Endothelial cell of umbilical vein (primary cell): ENCODE data around the gene GNAO1. TPM values are rescaled to one million over a fixed set of nuclear protein-coding genes. Genes with fewer than 3 reads are reported as not detected.

Experiments
- BruUV-seq: library from RNA; stranded (reverse); fragments of 400-500 nt; replicated peaks from 2 replicates; lab custom pipeline; 2021; lab: Mats Ljungman, UMichigan
- CTCF ChIA-PET: fragments of 300-600, 350-600 bp; sonication (Branson Sonifier 250); formaldehyde crosslinking; loops from one replicate; lab custom pipeline; 2021; ENCODE audit warnings: antibody characterized with exemption, inconsistent platforms; lab: Charles Lee
- POLR2A ChIA-PET: fragments of 300-600, 350-600 bp; sonication (Branson Sonifier 250); formaldehyde crosslinking; loops from one replicate; lab custom pipeline; 2021; ENCODE audit warnings: antibody characterized with exemption, inconsistent platforms; lab: Charles Lee
- DNase-seq: peaks from one replicate; pipeline ENCODE4 v3.0.0-alpha.2; 2011; ENCODE audit warnings: low read depth, low spot score
- FAIRE-seq: peaks from 2 replicates; lab custom pipeline; 2011; peaks lifted over from hg19 to GRCh38; lab: Jason Lieb, UNC
- H2AFZ ChIP-seq: 2 replicates; pipeline ENCODE4 v1.6.0; 2012; ENCODE audit warnings: low read depth, low read length, control low read depth, inconsistent platforms
- H3K27ac ChIP-seq: 2 replicates; pipeline ENCODE4 v1.5.1; 2011; ENCODE audit warnings: low read depth, mild to moderate bottlenecking, control low read depth, low read length, moderate library complexity; ENCODE audit not compliant: insufficient read depth
- H3K27me3 ChIP-seq, 2 experiments: 2 replicates each; pipeline versions ENCODE4 v1.6.0 to v1.6.1; 2011; ENCODE audit warnings: low read length in 2 of 2, mixed read lengths in 1 of 2; ENCODE audit not compliant: control insufficient read depth in 2 of 2, insufficient read depth in 2 of 2
- H3K36me3 ChIP-seq, 2 experiments: 2 replicates in 1 of 2; 3 replicates in 1 of 2; pipeline ENCODE4 v1.5.1; 2011; ENCODE audit warnings: low read length in 2 of 2, mild to moderate bottlenecking in 1 of 2, moderate library complexity in 1 of 2; ENCODE audit not compliant: control insufficient read depth in 2 of 2, insufficient read depth in 2 of 2; ENCODE audit errors: extremely low read depth in 1 of 2
- H3K4me1 ChIP-seq: 3 replicates; pipeline ENCODE4 v1.5.1; 2011; ENCODE audit warnings: mild to moderate bottlenecking, low read length; ENCODE audit not compliant: control insufficient read depth, insufficient read depth; ENCODE audit errors: extremely low read depth
- H3K4me2 ChIP-seq: 2 replicates; pipeline ENCODE4 v1.6.1; 2011; ENCODE audit warnings: low read length, control low read depth, mixed read lengths; ENCODE audit not compliant: insufficient read depth
- H3K4me3 ChIP-seq, 3 experiments: fragments of 200-600 bp in 1 of 3; sonication (generic), shearing (Covaris generic) in 1 of 3; replicated peaks in 1 of 3; 2 replicates each; pipeline ENCODE4 v1.5.1; 2011 to 2016; ENCODE audit warnings: control low read depth in 3 of 3, low read length in 3 of 3, mild to moderate bottlenecking in 2 of 3, inconsistent platforms in 1 of 3, low read depth in 1 of 3, moderate library complexity in 1 of 3; ENCODE audit not compliant: insufficient read depth in 1 of 3
- H3K79me2 ChIP-seq: 2 replicates; pipeline ENCODE4 v1.6.0; 2012; ENCODE audit warnings: low read length, inconsistent platforms; ENCODE audit not compliant: control insufficient read depth, insufficient read depth
- H3K9ac ChIP-seq: replicated peaks from 2 replicates; pipeline ENCODE3; 2011; ENCODE audit warnings: low read length, control low read depth; ENCODE audit not compliant: insufficient read depth; ENCODE audit errors: extremely low read depth
- H3K9me1 ChIP-seq: replicated peaks from 3 replicates; pipeline ENCODE4 v1.6.0; 2011; ENCODE audit warnings: mild to moderate bottlenecking, low read length; ENCODE audit not compliant: control insufficient read depth, insufficient read depth; ENCODE audit errors: extremely low read depth
- H3K9me3 ChIP-seq: replicated peaks from 2 replicates; pipeline ENCODE4 v1.5.1; 2012; ENCODE audit warnings: low read length, inconsistent platforms; ENCODE audit not compliant: control insufficient read depth, insufficient read depth
- H4K20me1 ChIP-seq: replicated peaks from 2 replicates; pipeline ENCODE3; 2011; ENCODE audit warnings: mild to moderate bottlenecking, low read length; ENCODE audit not compliant: control insufficient read depth, insufficient read depth; ENCODE audit errors: extremely low read depth
- EZH2 ChIP-seq: IDR thresholded peaks from 2 replicates; pipeline ENCODE4 v1.6.1; 2012; ENCODE audit warnings: borderline replicate concordance, low read depth, mild to moderate bottlenecking, moderate library complexity, low read length, inconsistent platforms; ENCODE audit not compliant: severe bottlenecking
- FOS ChIP-seq: IDR thresholded peaks from 2 replicates; pipeline ENCODE4 v1.6.1; 2011; ENCODE audit warnings: mild to moderate bottlenecking, low read length, moderate library complexity, borderline replicate concordance; ENCODE audit not compliant: insufficient read depth
- GATA2 ChIP-seq: IDR thresholded peaks from 2 replicates; pipeline ENCODE4 v1.7.0; 2011; ENCODE audit warnings: low read depth, mild to moderate bottlenecking, moderate library complexity, mixed read lengths, low read length; ENCODE audit not compliant: insufficient read length, insufficient read depth
- JUN ChIP-seq: IDR thresholded peaks from 2 replicates; pipeline ENCODE4 v1.6.1; 2011; ENCODE audit warnings: borderline replicate concordance, low read depth; ENCODE audit not compliant: insufficient read length, insufficient read depth
- MYC ChIP-seq: IDR thresholded peaks from one replicate; pipeline ENCODE4 v1.6.1; 2011; ENCODE audit warnings: mild to moderate bottlenecking, low read depth, low read length
- POLR2A ChIP-seq: IDR thresholded peaks from 2 replicates; pipeline ENCODE4 v1.6.1; 2012; ENCODE audit warnings: low read depth, mild to moderate bottlenecking, control low read depth, low read length
- POLR2AphosphoS5 ChIP-seq: IDR thresholded peaks from 2 replicates; pipeline ENCODE4 v1.6.1; 2012; ENCODE audit warnings: low read depth, mild to moderate bottlenecking, control low read depth, low read length, moderate library complexity; ENCODE audit not compliant: insufficient read depth
- dilution Hi-C: fragments of 300-500 bp; cut with MboI; formaldehyde crosslinking; loops from one replicate; pipeline ENCODE4 v1.15.0; 2019; ENCODE audit warnings: low sequenced_read_pairs; ENCODE audit not compliant: extremely low pct_ligation_motif_present
- intact Hi-C: fragments of 100-400 bp; cut with micrococcal nuclease; formaldehyde crosslinking; loops from one replicate; pipeline ENCODE4 v1.10.0; 2022
- polyA plus RNA-seq, 4 experiments: library from polyadenylated mRNA; depleted of rRNA in 3 of 4; stranded (reverse) in 3 of 4; unstranded in 1 of 4; fragments of >200 nt; gene quantifications; 2 replicates each; pipeline versions ENCODE4 v1.2.1 to v1.2.3, GENCODE V29; 2011 to 2012; ENCODE audit warnings: missing spikeins in 1 of 4
- total RNA-seq: library from RNA; stranded (reverse); gene quantifications from 2 replicates; pipeline ENCODE4 v1.2.3, GENCODE V29; 2021
- TF ChIP-seq, protein P1 (sequence below): IDR thresholded peaks from 2 replicates; pipeline ENCODE4 v1.6.1; 2011; ENCODE audit not compliant: insufficient read depth, insufficient read length
- TF ChIP-seq, protein P2 (sequence below), 2 donors: IDR thresholded peaks; 1 replicate in 1 of 2; 2 replicates in 1 of 2; pipeline ENCODE4 v1.5.1; 2011; ENCODE audit warnings: low read length in 2 of 2, mild to moderate bottlenecking in 2 of 2, moderate library complexity in 2 of 2, control low read depth in 1 of 2, inconsistent platforms in 1 of 2, low read depth in 1 of 2; ENCODE audit not compliant: insufficient read depth in 1 of 2; ENCODE audit errors: extremely low read depth in 1 of 2

The GNAO1 gene
- total and polyA plus RNA-seq, 2 donors (not counting 3 experiments of a cell fraction or from before 2014, with no cell fraction given) = not detected

DNA sequence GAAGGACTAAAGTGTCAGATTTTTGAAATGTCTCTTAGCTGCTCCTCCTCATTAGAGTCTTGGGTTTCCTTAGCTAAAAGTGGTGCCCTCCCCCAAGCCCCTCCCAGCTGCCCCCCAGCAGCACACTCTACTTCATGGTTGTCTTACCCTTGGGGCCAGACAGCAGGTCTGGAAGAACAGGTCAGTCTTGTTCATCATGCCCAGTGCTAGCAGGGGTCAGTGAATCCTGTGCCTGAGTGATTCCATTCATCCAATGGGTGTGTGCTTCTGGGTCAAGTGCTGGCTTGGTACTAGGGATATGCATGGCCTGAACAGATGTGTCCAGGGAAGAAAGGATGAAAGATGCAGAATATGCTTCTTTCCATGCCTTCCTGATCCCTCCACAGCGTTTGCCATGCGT is 93.2 kb downstream of the GNAO1 start:
- POLR2A ChIA-PET = no interaction called here
- BruUV-seq = no TSS peak
- Histone ChIP-seq H3K79me2 (no peaks in the 10 kb centered on the region), H3K9ac (no peak overlapping the region), H3K4me2 (no peak overlapping the region), H3K9me1 (no peaks in the 10 kb centered on the region), H3K4me3 (no peak overlapping the region), H3K27ac (no peak overlapping the region), H3K4me1 (no peaks in the 10 kb centered on the region), H2AFZ (no peak overlapping the region), H3K9me3 (no peaks in the 10 kb centered on the region), H4K20me1 (no peaks in the 10 kb centered on the region), H3K36me3 (no peaks in the 10 kb centered on the region), H3K27me3 (no peaks in the 10 kb centered on the region)
- TF ChIP-seq GATA2 = no peak
- TF ChIP-seq MYC = no peak
- DNase-seq (no peak), FAIRE-seq (no peak)
- CTCF ChIA-PET = no interaction called here
- intact Hi-C loops (no loop called here), dilution Hi-C loops (no loop called here)

DNA sequence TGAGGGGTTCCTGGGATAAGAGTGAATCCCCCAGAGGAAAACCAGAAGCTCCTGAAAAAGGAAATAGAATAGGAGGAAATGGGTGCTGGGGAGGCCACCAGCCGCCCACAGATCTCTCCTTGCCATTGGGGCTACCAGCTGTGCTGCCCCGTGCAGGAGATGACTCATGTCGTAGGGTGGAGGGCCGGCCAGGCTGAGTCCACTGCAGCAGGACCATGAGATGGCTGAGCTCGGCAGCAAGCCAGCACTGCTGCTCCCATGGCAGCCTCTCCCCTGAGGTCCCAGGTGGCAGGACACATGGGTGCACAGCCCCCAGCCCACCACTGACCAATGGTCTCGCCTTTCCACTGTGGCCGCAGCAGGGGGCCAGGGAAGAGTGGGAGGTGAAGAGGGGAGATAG is 95.5 kb downstream of the GNAO1 start:
- no peaks in the 10 kb centered on the region for H4K20me1 ChIP-seq
- ChIA-PET CTCF (interaction anchor here (1.5 kb wide), 1 partner anchor 18 kb away, joined by 4 read pairs; no protein-coding TSS in a partner anchor), POLR2A (no interaction called here)
- FAIRE-seq (no peak), DNase-seq (no peak)
- H3K9ac ChIP-seq = no peak overlapping the region
- no peak overlapping the region for H3K27ac ChIP-seq
- H3K4me3 ChIP-seq = no peak overlapping the region
- no peak overlapping the region for H3K4me2 ChIP-seq
- dilution Hi-C loops = no loop called here
- intact Hi-C loops = no loop called here
- no TSS peak for BruUV-seq
- H3K4me1 ChIP-seq = no peaks in the 10 kb centered on the region
- no peaks in the 10 kb centered on the region for H3K27me3 ChIP-seq
- no peaks in the 10 kb centered on the region for H3K9me1 ChIP-seq
- TF ChIP-seq, protein P1, sequence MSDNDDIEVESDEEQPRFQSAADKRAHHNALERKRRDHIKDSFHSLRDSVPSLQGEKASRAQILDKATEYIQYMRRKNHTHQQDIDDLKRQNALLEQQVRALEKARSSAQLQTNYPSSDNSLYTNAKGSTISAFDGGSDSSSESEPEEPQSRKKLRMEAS = no peak
- TF ChIP-seq GATA2 (no peak), JUN (no peak), MYC (no peak), FOS (no peak), POLR2AphosphoS5 (no peak), POLR2A (no peak), EZH2 (no peak)
- TF ChIP-seq, protein P2, sequence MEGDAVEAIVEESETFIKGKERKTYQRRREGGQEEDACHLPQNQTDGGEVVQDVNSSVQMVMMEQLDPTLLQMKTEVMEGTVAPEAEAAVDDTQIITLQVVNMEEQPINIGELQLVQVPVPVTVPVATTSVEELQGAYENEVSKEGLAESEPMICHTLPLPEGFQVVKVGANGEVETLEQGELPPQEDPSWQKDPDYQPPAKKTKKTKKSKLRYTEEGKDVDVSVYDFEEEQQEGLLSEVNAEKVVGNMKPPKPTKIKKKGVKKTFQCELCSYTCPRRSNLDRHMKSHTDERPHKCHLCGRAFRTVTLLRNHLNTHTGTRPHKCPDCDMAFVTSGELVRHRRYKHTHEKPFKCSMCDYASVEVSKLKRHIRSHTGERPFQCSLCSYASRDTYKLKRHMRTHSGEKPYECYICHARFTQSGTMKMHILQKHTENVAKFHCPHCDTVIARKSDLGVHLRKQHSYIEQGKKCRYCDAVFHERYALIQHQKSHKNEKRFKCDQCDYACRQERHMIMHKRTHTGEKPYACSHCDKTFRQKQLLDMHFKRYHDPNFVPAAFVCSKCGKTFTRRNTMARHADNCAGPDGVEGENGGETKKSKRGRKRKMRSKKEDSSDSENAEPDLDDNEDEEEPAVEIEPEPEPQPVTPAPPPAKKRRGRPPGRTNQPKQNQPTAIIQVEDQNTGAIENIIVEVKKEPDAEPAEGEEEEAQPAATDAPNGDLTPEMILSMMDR (IDR thresholded peaks at IDR 0.05; ENCODE audit: extremely low read depth in 1 of 2, insufficient read depth in 1 of 2, low read depth in 1 of 2, low read length in 2 of 2) = no peak
- H3K36me3 ChIP-seq = no peaks in the 10 kb centered on the region
- H3K9me3 ChIP-seq = no peaks in the 10 kb centered on the region
- no peaks in the 10 kb centered on the region for H3K79me2 ChIP-seq
- H2AFZ ChIP-seq = no peak overlapping the region
